K562 (cell line): ENCODE measurements around the gene ROMO1. TPM values are rescaled to one million over a fixed set of nuclear protein-coding genes. Genes with fewer than 3 reads are reported as not detected.

Experiments used
- ATAC-seq: fragments of 200-7000 bp; cut with Tn5 transposase; 3 replicates; pipeline ENCODE4 v1.9.1; 2020; ENCODE audit warnings: moderate library complexity
- BruUV-seq: library from RNA; stranded (reverse); fragments of 400-500 nt; replicated peaks from 2 replicates; lab custom pipeline; 2021; lab: Mats Ljungman, UMichigan
- CTCF ChIA-PET: fragments of 300-600 bp; formaldehyde crosslinking; extraction: SDS; loops from one replicate; lab custom pipeline; 2021; ENCODE audit warnings: low intra/inter-chr PET ratio; lab: Yijun Ruan, JAX
- POLR2A ChIA-PET: fragments of 300-600, 350-650 bp; sonication (Branson Sonifier 250); formaldehyde crosslinking; extraction: SDS; loops from one replicate; lab custom pipeline; 2021; ENCODE audit warnings: antibody characterized with exemption, inconsistent platforms; lab: Yijun Ruan, JAX
- DNase-seq, 4 experiments: peaks; one replicate each; pipeline versions ENCODE4 v3.0.0 to v3.0.0-alpha.2; 2011 to 2018; ENCODE audit warnings: low spot score in 3 of 4, mixed read lengths in 3 of 4; ENCODE audit errors: extremely low read depth in 1 of 4
- FAIRE-seq: peaks from 2 replicates; lab custom pipeline; 2011; peaks lifted over from hg19 to GRCh38; lab: Jason Lieb, UNC
- H2AFZ ChIP-seq: 2 replicates; pipeline ENCODE4 v1.6.0; 2011; ENCODE audit warnings: low read depth, low read length, control low read depth, inconsistent platforms
- H3K27ac ChIP-seq: fragments of 200-600 bp; 3 replicates; pipeline ENCODE4 v1.8.0; 2011; ENCODE audit warnings: low read depth, mild to moderate bottlenecking, control low read depth, inconsistent platforms, low read length, moderate library complexity, mixed read lengths; ENCODE audit errors: extremely low read depth
- H3K27me3 ChIP-seq, 2 experiments: fragments of 300-600 bp in 1 of 2; 2 replicates in 1 of 2; 3 replicates in 1 of 2; pipeline versions ENCODE4 v1.6.0 to v1.8.0; 2011; ENCODE audit warnings: inconsistent platforms in 2 of 2, low read length in 2 of 2, mild to moderate bottlenecking in 1 of 2, mixed read lengths in 1 of 2, moderate library complexity in 1 of 2; ENCODE audit not compliant: control insufficient read depth in 2 of 2, insufficient read depth in 2 of 2
- H3K36me3 ChIP-seq: fragments of 300-600 bp; 3 replicates; pipeline ENCODE4 v1.8.0; 2011; ENCODE audit warnings: mild to moderate bottlenecking, low read length, inconsistent platforms; ENCODE audit not compliant: control insufficient read depth, insufficient read depth
- H3K4me1 ChIP-seq, 2 experiments: fragments of 200-600 bp in 1 of 2; replicated peaks in 1 of 2; 2 replicates in 1 of 2; 3 replicates in 1 of 2; pipeline versions ENCODE4 v1.5.1 to v1.8.0; 2011; ENCODE audit warnings: inconsistent platforms in 2 of 2, low read length in 2 of 2, mild to moderate bottlenecking in 1 of 2, mixed read lengths in 1 of 2, moderate library complexity in 1 of 2; ENCODE audit not compliant: control insufficient read depth in 2 of 2, insufficient read depth in 2 of 2
- H3K4me2 ChIP-seq: 2 replicates; pipeline ENCODE4 v1.6.1; 2011; ENCODE audit warnings: low read length, control low read depth, inconsistent platforms, mixed read lengths; ENCODE audit not compliant: insufficient read depth
- H3K4me3 ChIP-seq: fragments of 200-600 bp; sonication (generic), shearing (Covaris generic); 2 replicates; pipeline ENCODE4 v1.5.1; 2016; ENCODE audit warnings: control low read depth, inconsistent platforms
- H3K79me2 ChIP-seq: fragments of 200-600 bp; 3 replicates; pipeline ENCODE4 v1.8.0; 2011; ENCODE audit warnings: low read length, inconsistent platforms; ENCODE audit not compliant: control insufficient read depth, insufficient read depth
- H3K9ac ChIP-seq, 2 experiments: 2 replicates each; pipeline versions ENCODE4 v1.6.0 to v1.6.1; 2011; ENCODE audit warnings: low read depth in 2 of 2, low read length in 2 of 2, control low read depth in 1 of 2, inconsistent platforms in 1 of 2, mild to moderate bottlenecking in 1 of 2, mixed read lengths in 1 of 2; ENCODE audit not compliant: insufficient read depth in 1 of 2
- H3K9me1 ChIP-seq: one replicate; pipeline ENCODE4 v1.6.0; 2011; ENCODE audit warnings: inconsistent platforms, mild to moderate bottlenecking, low read length, moderate library complexity; ENCODE audit not compliant: control insufficient read depth, insufficient read depth
- H3K9me3 ChIP-seq: replicated peaks from 2 replicates; pipeline ENCODE4 v1.5.1; 2011; ENCODE audit warnings: low read depth, low read length, inconsistent platforms; ENCODE audit not compliant: control insufficient read depth, insufficient read depth
- H4K20me1 ChIP-seq: replicated peaks from 2 replicates; pipeline ENCODE4 v1.6.1; 2011; ENCODE audit warnings: low read length, inconsistent platforms, mixed read lengths; ENCODE audit not compliant: control insufficient read depth, insufficient read depth
- CCAR2 ChIP-seq: fragments of 200-400 bp; formaldehyde crosslinking; IDR thresholded peaks from 2 replicates; pipeline ENCODE4 v1.6.1; 2017; ENCODE audit warnings: mild to moderate bottlenecking, low read depth, low read length
- CHD4 ChIP-seq: fragments of 200-600 bp; sonication (generic); IDR thresholded peaks from 3 replicates; pipeline ENCODE4 v1.6.1; 2012; ENCODE audit warnings: low read depth, mild to moderate bottlenecking, mixed read lengths, low read length, inconsistent platforms; ENCODE audit not compliant: insufficient read depth, insufficient replicate concordance, poor library complexity, severe bottlenecking
- CSDE1 ChIP-seq, 2 experiments: fragments of 450-650 bp; IDR thresholded peaks; 2 replicates each; pipeline ENCODE4 v1.6.1; 2016; ENCODE audit warnings: mild to moderate bottlenecking in 1 of 2
- DMBX1 ChIP-seq: fragments of 250-450 bp; sonication (Bioruptor Pico); IDR thresholded peaks from 2 replicates; pipeline ENCODE4 v1.8.0; 2022; ENCODE audit warnings: inconsistent platforms, mild to moderate bottlenecking, moderate library complexity, borderline replicate concordance
- FOXJ2 ChIP-seq: fragments of 200-800 bp; sonication (Bioruptor generic); IDR thresholded peaks from 2 replicates; pipeline ENCODE4 v1.6.1; 2016; ENCODE audit warnings: missing genetic modification characterization, missing compliant biosample characterization
- NELFE ChIP-seq: IDR thresholded peaks from 2 replicates; pipeline ENCODE4 v1.6.1; 2011; ENCODE audit warnings: mild to moderate bottlenecking; ENCODE audit not compliant: insufficient read depth, insufficient read length
- RBBP5 ChIP-seq: fragments of 200-600 bp; sonication (generic); IDR thresholded peaks from 2 replicates; pipeline ENCODE4 v1.6.1; 2012; ENCODE audit warnings: borderline replicate concordance, mild to moderate bottlenecking, low read length, control low read depth, inconsistent platforms; ENCODE audit not compliant: insufficient read depth, poor library complexity, severe bottlenecking
- RFX7 ChIP-seq: fragments of 250-450 bp; sonication (Bioruptor Pico); IDR thresholded peaks from 2 replicates; pipeline ENCODE4 v1.5.1; 2021; ENCODE audit warnings: mild to moderate bottlenecking
- ZNF224 ChIP-seq: sonication (generic); formaldehyde crosslinking; IDR thresholded peaks from 2 replicates; pipeline ENCODE4 v1.8.0; 2022; ENCODE audit warnings: mild to moderate bottlenecking, missing genetic modification reagents
- ZNF263 ChIP-seq: sonication (generic); formaldehyde crosslinking; IDR thresholded peaks from 2 replicates; pipeline ENCODE4 v1.8.0; 2022; ENCODE audit warnings: mild to moderate bottlenecking, missing genetic modification reagents, borderline replicate concordance
- ZNF431 ChIP-seq: sonication (generic); formaldehyde crosslinking; IDR thresholded peaks from 2 replicates; pipeline ENCODE4 v1.8.0; 2022; ENCODE audit warnings: mild to moderate bottlenecking, missing genetic modification reagents
- ZNF444 ChIP-seq: fragments of 250-450 bp; sonication (Bioruptor Pico); IDR thresholded peaks from 2 replicates; pipeline ENCODE4 v1.4.0; 2020; ENCODE audit warnings: mild to moderate bottlenecking, moderate library complexity
- ZNF695 ChIP-seq: fragments of 450-650 bp; formaldehyde crosslinking; IDR thresholded peaks from 2 replicates; pipeline ENCODE4 v1.4.0; 2020; ENCODE audit warnings: mild to moderate bottlenecking, moderate library complexity
- ZNF717 ChIP-seq: fragments of 250-450 bp; sonication (Bioruptor Pico); IDR thresholded peaks from 2 replicates; pipeline ENCODE4 v1.5.0; 2021
- WGBS: fragments of 100-300 bp; shearing (Covaris generic); methylation state at CpG from one replicate; pipeline ENCODE4 v1.1.6; 2016; ENCODE audit warnings: low coverage, mixed read lengths; ENCODE audit not compliant: insufficient coverage; ENCODE audit errors: missing lambda C conversion rate; 5-methylcytosine and 5-hydroxymethylcytosine counted together
- in situ Hi-C: fragments of 300-500 bp; cut with MboI; formaldehyde crosslinking; loops from 4 replicates; pipeline ENCODE4 v1.15.0; 2018; ENCODE audit warnings: inconsistent platforms, mixed read lengths
- intact Hi-C: fragments of 100-400 bp; cut with micrococcal nuclease; formaldehyde crosslinking; loops from 2 replicates; pipeline ENCODE4 v1.14.2; 2022
- polyA plus RNA-seq, 8 experiments: library from polyadenylated mRNA; depleted of rRNA in 4 of 8; stranded (reverse) in 5 of 8; unstranded in 3 of 8; fragments of >200 nt; fragmentation: Nextera tagmentation in 2 of 8; fragmentation: Illumina TruSeq in 1 of 8; extraction: Ambion mirVana in 2 of 8; extraction: Trizol in 1 of 8; gene quantifications; 2 replicates each; pipeline versions ENCODE4 v1.2.1 to v1.2.3, GENCODE V29; 2011 to 2014; ENCODE audit warnings: inconsistent platforms in 1 of 8, missing spikeins in 1 of 8
- total RNA-seq, 7 experiments: library from RNA; depleted of rRNA in 6 of 7; stranded (reverse); fragments of >200 nt in 6 of 7; fragmentation: Illumina TruSeq in 2 of 7; extraction: Trizol in 2 of 7; gene quantifications; 2 replicates each; pipeline versions ENCODE4 v1.2.1 to v1.2.3, GENCODE V29; 2011 to 2021; ENCODE audit warnings: low replicate concordance in 1 of 7
- TF ChIP-seq, protein P1 (sequence below): fragments of 250-450 bp; sonication (Bioruptor Pico); IDR thresholded peaks from 2 replicates; pipeline ENCODE4 v1.8.0; 2022; ENCODE audit warnings: inconsistent platforms

ROMO1 gene
- total and polyA plus RNA-seq, 9 of the 15 experiments (the other 6 are each of a cell fraction or from before 2014, with no cell fraction given) = 31.8 to 741 (median 226) TPM

DNA sequence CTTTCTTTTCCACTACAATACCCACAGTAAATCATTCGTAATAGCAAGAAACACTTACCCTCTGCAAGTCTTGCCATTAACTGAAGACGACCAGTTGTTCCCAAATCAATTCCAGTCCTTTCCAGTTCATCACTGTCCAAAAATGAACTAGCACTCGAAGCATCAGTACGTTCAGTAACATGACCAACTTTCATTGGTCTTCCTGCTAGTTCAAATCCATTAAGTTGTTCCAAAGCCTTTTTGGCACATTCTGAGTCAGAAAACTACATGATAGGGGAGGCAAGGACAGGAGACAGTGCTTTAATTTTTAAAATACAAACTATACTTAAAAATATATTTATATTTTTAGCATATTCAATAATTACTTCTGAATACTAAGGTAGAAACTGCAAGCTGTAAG, 14.9 kb downstream of the ROMO1 start:
- Histone ChIP-seq H3K27me3 (no peaks in the 10 kb centered on the region), H3K27ac (no peak overlapping the region), H3K9me1 (no peaks in the 10 kb centered on the region), H3K4me3 (no peak overlapping the region), H3K4me2 (no peak overlapping the region), H2AFZ (no peak overlapping the region), H3K4me1 (no peaks in the 10 kb centered on the region), H4K20me1 (peaks cover under 1% of the 10 kb centered on the region; the same call in 1 of the 2 replicates), H3K9me3 (no peaks in the 10 kb centered on the region), H3K79me2 (peaks cover 72% of the 10 kb centered on the region), H3K9ac (no peak overlapping the region), H3K36me3 (peaks cover 99% of the 10 kb centered on the region)
- ATAC-seq (no peak), FAIRE-seq (no peak), DNase-seq (no peak)
- POLR2A ChIA-PET = interaction anchor here (1.4 to 6.0 kb wide), 5 partner anchors 8 to 21 kb away, joined by 6 to 39 read pairs (median 10); partner anchors contain the start of genes NFS1 and ROMO1
- in situ Hi-C loops = no loop called here
- no TSS peak for BruUV-seq
- no peak for TF ChIP-seq RFX7 (CRISPR knock-in tag)
- TF ChIP-seq FOXJ2 (tag) = no peak
- TF ChIP-seq NELFE = no peak
- TF ChIP-seq ZNF695 (CRISPR knock-in tag) = no peak
- no peak for TF ChIP-seq CCAR2
- TF ChIP-seq CHD4 = no peak
- TF ChIP-seq ZNF431 (CRISPR knock-in tag) = no peak
- TF ChIP-seq ZNF444 = no peak
- TF ChIP-seq, protein P1, sequence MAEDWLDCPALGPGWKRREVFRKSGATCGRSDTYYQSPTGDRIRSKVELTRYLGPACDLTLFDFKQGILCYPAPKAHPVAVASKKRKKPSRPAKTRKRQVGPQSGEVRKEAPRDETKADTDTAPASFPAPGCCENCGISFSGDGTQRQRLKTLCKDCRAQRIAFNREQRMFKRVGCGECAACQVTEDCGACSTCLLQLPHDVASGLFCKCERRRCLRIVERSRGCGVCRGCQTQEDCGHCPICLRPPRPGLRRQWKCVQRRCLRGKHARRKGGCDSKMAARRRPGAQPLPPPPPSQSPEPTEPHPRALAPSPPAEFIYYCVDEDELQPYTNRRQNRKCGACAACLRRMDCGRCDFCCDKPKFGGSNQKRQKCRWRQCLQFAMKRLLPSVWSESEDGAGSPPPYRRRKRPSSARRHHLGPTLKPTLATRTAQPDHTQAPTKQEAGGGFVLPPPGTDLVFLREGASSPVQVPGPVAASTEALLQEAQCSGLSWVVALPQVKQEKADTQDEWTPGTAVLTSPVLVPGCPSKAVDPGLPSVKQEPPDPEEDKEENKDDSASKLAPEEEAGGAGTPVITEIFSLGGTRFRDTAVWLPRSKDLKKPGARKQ (CRISPR knock-in tag) = no peak
- TF ChIP-seq ZNF263 (CRISPR knock-in tag) = no peak
- no peak for TF ChIP-seq CSDE1 (IDR thresholded peaks at IDR 0.05)
- TF ChIP-seq ZNF717 (CRISPR knock-in tag) = no peak
- no peak for TF ChIP-seq RBBP5
- TF ChIP-seq DMBX1 (CRISPR knock-in tag) = no peak
- no peak for TF ChIP-seq ZNF224 (CRISPR knock-in tag)
- 86% methylated on average over 4 of the region's 4 CpGs for WGBS
- intact Hi-C loops = no loop called here
- CTCF ChIA-PET = no interaction called here
